IMR-90 (cell line): ENCODE data around the gene KLLN. TPM values are rescaled to one million over a fixed set of nuclear protein-coding genes. Genes with fewer than 3 reads are reported as not detected.

ENCODE experiments used
- ATAC-seq: fragments of 200-7000 bp; cut with Tn5 transposase; 2 replicates; pipeline ENCODE4 v1.9.1; 2020; ENCODE audit warnings: low read depth, mild to moderate bottlenecking, moderate library complexity
- BruUV-seq: library from RNA; stranded (reverse); fragments of 400-500 nt; replicated peaks from 2 replicates; lab custom pipeline; 2021; lab: Mats Ljungman, UMichigan
- CTCF ChIA-PET: fragments of 300-600 bp; formaldehyde crosslinking; extraction: SDS; loops from one replicate; lab custom pipeline; 2021; ENCODE audit warnings: antibody characterized with exemption; lab: Yijun Ruan, JAX
- POLR2A ChIA-PET: fragments of 300-600 bp; sonication (Branson Sonifier 250); formaldehyde crosslinking; loops from one replicate; lab custom pipeline; 2022; ENCODE audit warnings: antibody characterized with exemption; ENCODE audit not compliant: unreplicated experiment; lab: Charles Lee
- DNase-seq: peaks from one replicate; pipeline ENCODE4 v3.0.0; 2013
- H2AFZ ChIP-seq: replicated peaks from 2 replicates; pipeline ENCODE3; 2013; ENCODE audit warnings: low read length, mild to moderate bottlenecking; ENCODE audit not compliant: poor library complexity
- H2AK5ac ChIP-seq: 2 replicates; pipeline ENCODE4 v1.6.1; 2013; ENCODE audit warnings: low read depth, low read length, inconsistent platforms
- H2AK9ac ChIP-seq: replicated peaks from 2 replicates; pipeline ENCODE3; 2013; ENCODE audit warnings: mild to moderate bottlenecking, low read depth, low read length, moderate library complexity; ENCODE audit not compliant: poor library complexity
- H2BK120ac ChIP-seq: 2 replicates; pipeline ENCODE4 v1.6.1; 2013; ENCODE audit warnings: low read depth, low read length, inconsistent platforms
- H2BK15ac ChIP-seq: 3 replicates; pipeline ENCODE4 v1.6.1; 2013; ENCODE audit warnings: low read depth, low read length, inconsistent platforms
- H2BK20ac ChIP-seq: 2 replicates; pipeline ENCODE4 v1.6.1; 2013; ENCODE audit warnings: low read depth, mild to moderate bottlenecking, inconsistent platforms, low read length, moderate library complexity
- H2BK5ac ChIP-seq: 2 replicates; pipeline ENCODE4 v1.6.1; 2013; ENCODE audit warnings: mild to moderate bottlenecking, low read depth, low read length, inconsistent platforms; ENCODE audit not compliant: poor library complexity, severe bottlenecking
- H3K14ac ChIP-seq: replicated peaks from 2 replicates; pipeline ENCODE4 v1.6.1; 2013; ENCODE audit warnings: low read depth, low read length, inconsistent platforms
- H3K18ac ChIP-seq: 2 replicates; pipeline ENCODE4 v1.6.1; 2013; ENCODE audit warnings: low read depth, low read length, control low read depth
- H3K23ac ChIP-seq: 2 replicates; pipeline ENCODE4 v1.6.1; 2013; ENCODE audit warnings: low read depth, low read length, inconsistent platforms
- H3K27ac ChIP-seq: 2 replicates; pipeline ENCODE4 v1.5.1; 2013; ENCODE audit warnings: mild to moderate bottlenecking, control low read depth, low read length; ENCODE audit not compliant: insufficient read depth
- H3K27me3 ChIP-seq: 2 replicates; pipeline ENCODE4 v1.6.1; 2013; ENCODE audit warnings: low read length; ENCODE audit not compliant: control insufficient read depth, insufficient read depth
- H3K36me3 ChIP-seq: 2 replicates; pipeline ENCODE4 v1.6.1; 2013; ENCODE audit warnings: low read length, mixed read lengths; ENCODE audit not compliant: control insufficient read depth, insufficient read depth
- H3K4ac ChIP-seq: 2 replicates; pipeline ENCODE4 v1.6.1; 2013; ENCODE audit warnings: low read depth, low read length, inconsistent platforms
- H3K4me1 ChIP-seq: 2 replicates; pipeline ENCODE4 v1.6.1; 2013; ENCODE audit warnings: low read length, mixed read lengths; ENCODE audit not compliant: control insufficient read depth, insufficient read depth
- H3K4me2 ChIP-seq: 2 replicates; pipeline ENCODE4 v1.6.1; 2013; ENCODE audit warnings: low read depth, mild to moderate bottlenecking, control low read depth, low read length, moderate library complexity
- H3K4me3 ChIP-seq: 2 replicates; pipeline ENCODE4 v1.5.1; 2013; ENCODE audit warnings: low read depth, mild to moderate bottlenecking, control low read depth, low read length, moderate library complexity; ENCODE audit not compliant: insufficient read depth
- H3K56ac ChIP-seq: 2 replicates; pipeline ENCODE4 v1.6.1; 2013; ENCODE audit warnings: low read length, inconsistent platforms; ENCODE audit not compliant: insufficient read depth; ENCODE audit errors: extremely low read depth
- H3K79me1 ChIP-seq, 2 experiments: 2 replicates each; pipeline ENCODE4 v1.6.1; 2013; ENCODE audit warnings: low read length in 2 of 2, inconsistent platforms in 1 of 2, low read depth in 1 of 2
- H3K9ac ChIP-seq: 2 replicates; pipeline ENCODE4 v1.6.1; 2013; ENCODE audit warnings: low read depth, low read length, control low read depth
- H3K9me1 ChIP-seq: 2 replicates; pipeline ENCODE4 v1.6.1; 2013; ENCODE audit warnings: low read length, inconsistent platforms; ENCODE audit not compliant: insufficient read depth
- H3K9me3 ChIP-seq: 2 replicates; pipeline ENCODE4 v1.6.1; 2013; ENCODE audit warnings: low read length; ENCODE audit not compliant: control insufficient read depth, insufficient read depth
- H4K20me1 ChIP-seq: 2 replicates; pipeline ENCODE4 v1.6.1; 2013; ENCODE audit warnings: low read length, inconsistent platforms; ENCODE audit not compliant: insufficient read depth
- H4K5ac ChIP-seq: 2 replicates; pipeline ENCODE4 v1.6.1; 2013; ENCODE audit warnings: mild to moderate bottlenecking, low read depth, low read length, control low read depth
- H4K8ac ChIP-seq, 2 experiments: 2 replicates each; pipeline ENCODE4 v1.6.1; 2013; ENCODE audit warnings: low read depth in 2 of 2, low read length in 2 of 2, control low read depth in 1 of 2, inconsistent platforms in 1 of 2
- H4K91ac ChIP-seq: 2 replicates; pipeline ENCODE4 v1.6.1; 2013; ENCODE audit warnings: low read depth, low read length, inconsistent platforms; ENCODE audit not compliant: insufficient read depth
- BHLHE40 ChIP-seq: fragments of 150-350 bp; IDR thresholded peaks from 2 replicates; pipeline ENCODE4 v1.6.1; 2016; ENCODE audit warnings: mild to moderate bottlenecking, low read depth, low read length
- CEBPB ChIP-seq: IDR thresholded peaks from 2 replicates; pipeline ENCODE4 v1.6.1; 2012; ENCODE audit warnings: low read depth, low read length, improper control_type of control experiment
- CTCF ChIP-seq: conservative IDR thresholded peaks from 2 replicates; pipeline ENCODE4 v1.5.1; 2012; ENCODE audit warnings: mild to moderate bottlenecking, low read depth, low read length, improper control_type of control experiment
- FOS ChIP-seq: fragments of 150-350 bp; IDR thresholded peaks from 2 replicates; pipeline ENCODE4 v1.6.1; 2016; ENCODE audit warnings: low read depth, low read length
- NFE2L2 ChIP-seq: fragments of 150-350 bp; IDR thresholded peaks from 2 replicates; pipeline ENCODE4 v1.6.1; 2016; ENCODE audit warnings: low read depth, mild to moderate bottlenecking, low read length
- POLR2A ChIP-seq: IDR thresholded peaks from 2 replicates; pipeline ENCODE4 v1.6.1; 2012; ENCODE audit warnings: mild to moderate bottlenecking, low read depth, low read length
- RCOR1 ChIP-seq: IDR thresholded peaks from 2 replicates; pipeline ENCODE4 v1.6.1; 2012; ENCODE audit warnings: mild to moderate bottlenecking, low read length, improper control_type of control experiment; ENCODE audit not compliant: insufficient replicate concordance
- RFX5 ChIP-seq: IDR thresholded peaks from 2 replicates; pipeline ENCODE4 v1.8.0; 2012; ENCODE audit warnings: low read depth, mild to moderate bottlenecking, low read length, moderate library complexity
- SMC3 ChIP-seq: fragments of 150-350 bp; IDR thresholded peaks from 2 replicates; pipeline ENCODE4 v1.6.1; 2016; ENCODE audit warnings: low read depth, mild to moderate bottlenecking, antibody characterized with exemption, low read length, moderate library complexity
- WGBS, 2 experiments: methylation state at CpG; one replicate each; pipeline versions ENCODE4 v1.1.5 to v1.1.7; 2013; ENCODE audit warnings: missing lambda C conversion rate in 2 of 2; ENCODE audit not compliant: insufficient read length in 1 of 2; ENCODE audit errors: extremely low coverage in 2 of 2; 5-methylcytosine and 5-hydroxymethylcytosine counted together
- dilution Hi-C: fragments of 300-500 bp; cut with HindIII; formaldehyde crosslinking; loops from one replicate; pipeline ENCODE4 v1.14.3; 2018; ENCODE audit warnings: low sequenced_read_pairs; ENCODE audit not compliant: unreplicated experiment
- in situ Hi-C: fragments of 300-500 bp; cut with MboI; formaldehyde crosslinking; loops from 3 replicates; pipeline ENCODE4 v1.14.3; 2019; ENCODE audit warnings: low sequenced_read_pairs, inconsistent platforms, mixed read lengths
- intact Hi-C: fragments of 100-400 bp; cut with micrococcal nuclease; formaldehyde crosslinking; loops from 2 replicates; pipeline ENCODE4 v1.10.0; 2022
- polyA plus RNA-seq, 3 experiments: library from polyadenylated mRNA; depleted of rRNA; stranded (reverse); fragments of >200 nt; gene quantifications; 2 replicates each; pipeline ENCODE4 v1.2.3, GENCODE V29; 2012; ENCODE audit warnings: low replicate concordance in 1 of 3
- total RNA-seq: library from RNA; depleted of rRNA; stranded (reverse); fragments of >200 nt; gene quantifications from 2 replicates; pipeline ENCODE4 v1.2.3, GENCODE V29; 2012

KLLN gene
- total and polyA plus RNA-seq, 2 of the 4 experiments (the other 2 are of a cell fraction) = 0.36 TPM

DNA sequence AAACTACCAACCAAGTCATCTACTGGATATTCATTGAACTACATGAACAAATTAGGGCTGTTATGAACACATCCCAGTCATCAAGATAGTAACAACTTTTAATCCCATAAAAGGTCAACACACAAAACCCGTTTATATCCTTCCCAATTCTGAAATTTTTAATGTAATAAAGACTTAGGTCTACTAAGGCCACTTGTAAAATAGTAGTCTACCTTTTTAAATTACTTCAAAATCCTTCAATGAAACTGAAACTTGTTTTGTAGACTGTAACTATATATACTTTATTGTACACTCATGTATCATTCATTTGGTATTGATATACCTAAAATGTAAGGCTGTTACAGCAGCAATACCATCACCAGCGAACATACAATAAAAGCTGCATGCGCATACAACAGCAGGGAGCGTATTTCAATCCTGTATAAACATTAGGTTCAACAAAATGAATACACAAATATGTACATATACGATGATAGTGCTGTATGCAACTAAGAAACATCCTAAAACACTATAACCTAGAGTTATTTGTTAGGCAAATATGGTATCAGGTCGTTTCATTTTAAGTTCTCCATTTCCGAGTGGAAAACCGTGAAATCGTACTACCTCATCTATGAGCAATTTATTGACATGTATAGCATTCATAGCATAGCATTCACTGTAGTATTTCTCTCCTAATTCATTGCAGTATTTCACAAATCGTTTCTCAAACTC is 46.3 kb downstream of the KLLN start:
- POLR2A ChIA-PET = no interaction called here

More for the DNA sequence above, 46.3 kb downstream of the KLLN start:
- Histone ChIP-seq H4K20me1 (no peaks in the 10 kb centered on the region; the same call in 1 of the 2 replicates), H2AK9ac (no peak overlapping the region), H3K9me1 (no peaks in the 10 kb centered on the region; the same call in 1 of the 2 replicates), H3K79me1 (peaks cover 11 to 26% of the 10 kb centered on the region in 2 experiments; a peak in 3 of 4 replicates), H2BK120ac (no peak overlapping the region), H3K4me2 (peak overlapping the region; percentile 88), H3K27me3 (no peaks in the 10 kb centered on the region), H3K27ac (peak overlapping the region; percentile 86), H3K4me1 (no peaks in the 10 kb centered on the region), H2BK5ac (peak overlapping the region; percentile 79), H3K18ac (no peak overlapping the region), H2BK15ac (no peak overlapping the region), H4K5ac (peak overlapping the region; percentile 76; the same call in 1 of the 2 replicates), H3K56ac (peak overlapping the region; percentile 60), H2AFZ (no peak overlapping the region), H2AK5ac (peak overlapping the region; percentile 68; the same call in 1 of the 2 replicates), H3K23ac (peak overlapping the region; percentile 66), H4K8ac (peak overlapping the region; percentile 75 to 92; a peak in 3 of 4 replicates), H3K14ac (peak overlapping the region; percentile 87; the same call in 1 of the 2 replicates), H3K4ac (peak overlapping the region; percentile 87), H3K9me3 (no peaks in the 10 kb centered on the region), H3K36me3 (peaks cover 2% of the 10 kb centered on the region; the same call in 1 of the 2 replicates), H3K9ac (peak overlapping the region; percentile 89), H3K4me3 (peak overlapping the region; percentile 84), H4K91ac (no peak overlapping the region), H2BK20ac (no peak overlapping the region)
- no peak for ATAC-seq
- peak; percentile 8 for DNase-seq
- intact Hi-C loops = no loop called here
- in situ Hi-C loops = no loop called here
- no TSS peak for BruUV-seq
- dilution Hi-C loops = no loop called here
- TF ChIP-seq POLR2A (no peak), FOS (no peak), CTCF (no peak), RFX5 (no peak), NFE2L2 (no peak), SMC3 (no peak), RCOR1 (no peak), BHLHE40 (no peak), CEBPB (no peak)
- CTCF ChIA-PET = no interaction called here
- 0% methylated on average over 1 of the region's 10 CpGs; no CpG with 5 or more reads in 1 of the 2 experiments for WGBS, 2 experiments
